ENCODE measurements around the gene PDE6G. TPM values are rescaled to one million over a fixed set of nuclear protein-coding genes. Genes with fewer than 3 reads are reported as not detected.

PDE6G gene
- total RNA-seq (2021; ENCODE audit: unreplicated experiment) = 0.85 TPM
- 0.74 TPM for polyA plus RNA-seq (2012; ENCODE audit: insufficient read length)
- Bru-seq, nascent RNA = percentile 38 among the genes with signal in this experiment
- BruChase-seq, experiment 1, labeled RNA remaining after a 2-hour chase = percentile 44 among the genes with signal in this experiment
- BruChase-seq, experiment 2, labeled RNA remaining after a 6-hour chase = percentile 46 among the genes with signal in this experiment
- long read RNA-seq = 0 reads

DNA sequence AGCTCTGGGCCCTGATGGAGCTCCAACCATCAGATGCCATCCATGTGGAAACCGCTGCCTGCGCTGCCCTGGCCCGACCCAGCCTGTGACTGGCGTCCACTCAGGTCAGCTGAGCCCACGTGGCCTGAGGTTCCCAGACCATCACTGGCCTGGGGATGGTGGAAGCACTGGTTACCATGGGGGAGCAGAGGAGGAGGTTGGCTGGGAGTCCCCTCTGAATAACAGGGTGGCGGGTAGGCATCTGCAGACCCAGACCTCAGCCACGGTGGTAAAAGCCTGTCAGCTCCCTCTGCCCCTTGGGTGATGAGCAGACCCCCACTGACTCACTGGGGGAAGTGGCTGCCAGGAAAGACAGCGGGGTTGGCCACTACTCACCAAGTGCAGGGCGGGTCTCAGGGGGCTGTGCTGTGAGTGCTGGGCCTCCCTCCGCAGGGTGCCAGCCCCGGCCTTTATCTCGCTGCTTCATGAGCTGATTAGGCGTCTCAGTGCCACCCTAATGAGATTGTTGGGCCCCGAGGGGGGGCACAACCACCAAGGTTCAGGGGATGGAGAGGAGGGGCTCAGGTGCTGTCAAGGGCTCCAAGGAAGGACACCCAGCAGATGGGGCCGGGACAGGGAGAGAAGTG, at the start of gene PDE6G:
PDE6G (minus strand) TSS at position 425 of the 626 bp plus-strand sequence. CDS start 3,237 bp downstream, outside the sequence.
- Histone ChIP-seq H3K4me1 (ENCODE audit: control insufficient read depth, insufficient read depth, low read length) (peaks cover 9% of the 10 kb centered on the region), H3K27ac (ENCODE audit: low read length) (0 out of 2 replicates have a peak within 1 kb of the TSS, but pooled peaks have one; percentile 9), H3K9me3 (ENCODE audit: control insufficient read depth, insufficient read depth, low read depth, low read length) (no peaks in the 10 kb centered on the region), H3K27me3 (ENCODE audit: control insufficient read depth, insufficient read depth, low read length) (no peaks in the 10 kb centered on the region), H3K4me3 (ENCODE audit: low read depth in 2 of 2, low read length in 2 of 2) (no peak within 1 kb of the TSS), H3K36me3 (ENCODE audit: control insufficient read depth, insufficient read depth, low read length) (no peaks in the 10 kb centered on the region)
- TF ChIP-seq POLR2AphosphoS5 (IDR thresholded peaks at IDR 0.05; ENCODE audit: low read depth, low read length) = no peak
- no peak for TF ChIP-seq TCF7L2 (IDR thresholded peaks at IDR 0.05; ENCODE audit: low read depth, low read length)
- ChIA-PET CTCF (no interaction called here), POLR2A (no interaction called here)
- no peak for ATAC-seq
- no TSS peak for BruUV-seq (replicated peaks)
- intact Hi-C loops (cut with micrococcal nuclease; ENCODE audit: unreplicated experiment) = no loop called here
- DNase-seq (ENCODE audit: low read depth, low spot score) = no peak
- in situ Hi-C loops (cut with HindIII; ENCODE audit: low pct_unique_long_range_greater_than_20kb, low sequenced_read_pairs) = no loop called here

DNA sequence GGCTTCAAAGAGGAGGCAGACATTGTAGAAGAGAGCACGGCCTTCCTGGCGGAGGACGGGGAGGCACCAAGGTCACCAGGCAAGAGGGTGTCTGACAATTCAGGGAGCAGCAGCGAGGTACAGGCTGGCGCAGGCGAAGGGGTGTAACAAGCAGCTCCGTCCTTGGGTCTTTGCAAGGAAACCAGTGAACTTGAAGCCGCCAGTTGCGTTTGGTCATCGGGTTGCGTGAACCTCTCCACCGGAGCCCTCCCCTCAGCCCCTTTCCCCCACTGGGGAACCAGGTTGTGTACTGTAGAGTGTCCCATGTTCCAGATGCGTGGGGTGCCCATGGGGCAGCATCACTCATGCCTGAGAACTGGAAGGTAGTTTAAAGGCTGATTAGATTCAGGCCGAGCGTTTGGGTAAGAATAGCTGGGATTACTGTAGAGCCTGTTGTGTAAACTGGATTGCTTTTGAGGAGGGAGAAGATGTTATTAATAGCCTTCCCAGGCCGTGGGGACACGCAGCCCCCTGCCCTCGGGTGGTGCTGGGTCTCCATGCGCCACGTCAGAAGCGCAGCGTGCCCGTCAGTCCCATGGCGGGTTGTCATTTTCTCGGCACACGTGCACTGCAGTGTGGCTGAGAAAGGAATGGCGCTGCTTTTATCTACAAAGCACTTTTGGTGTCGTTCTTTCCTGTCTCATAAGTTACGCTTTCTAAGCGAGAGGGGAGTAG, 49.3 kb upstream of the PDE6G start:
- intact Hi-C loops (cut with micrococcal nuclease; ENCODE audit: unreplicated experiment) (no loop called here), in situ Hi-C loops (cut with HindIII; ENCODE audit: low pct_unique_long_range_greater_than_20kb, low sequenced_read_pairs) (no loop called here)
- ChIA-PET POLR2A (interaction anchor here (0.7 kb wide), 1 partner anchor 113 kb away, joined by 3 read pairs; no protein-coding TSS in a partner anchor), CTCF (no interaction called here)
- TSS peak; percentile 67 for BruUV-seq (replicated peaks)
- H3K36me3 ChIP-seq (ENCODE audit: control insufficient read depth, insufficient read depth, low read length) = peaks cover 20% of the 10 kb centered on the region; the same call in 1 of the 2 replicates
- TF ChIP-seq POLR2AphosphoS5 (IDR thresholded peaks at IDR 0.05; ENCODE audit: low read depth, low read length) = no peak
- no peak for TF ChIP-seq SIN3A (IDR thresholded peaks at IDR 0.05; ENCODE audit: borderline replicate concordance, insufficient read depth, low read depth, low read length)
- H3K4me1 ChIP-seq (ENCODE audit: control insufficient read depth, insufficient read depth, low read length) = peaks cover 29% of the 10 kb centered on the region
- no peak overlapping the region for H3K27ac ChIP-seq (ENCODE audit: low read length)
- DNase-seq (ENCODE audit: low read depth, low spot score) = no peak
- H3K9me3 ChIP-seq (ENCODE audit: control insufficient read depth, insufficient read depth, low read depth, low read length) = no peaks in the 10 kb centered on the region
- H3K27me3 ChIP-seq (ENCODE audit: control insufficient read depth, insufficient read depth, low read length) = no peaks in the 10 kb centered on the region
- ATAC-seq = no peak
- no peak overlapping the region for H3K4me3 ChIP-seq (ENCODE audit: low read depth in 2 of 2, low read length in 2 of 2)

DNA sequence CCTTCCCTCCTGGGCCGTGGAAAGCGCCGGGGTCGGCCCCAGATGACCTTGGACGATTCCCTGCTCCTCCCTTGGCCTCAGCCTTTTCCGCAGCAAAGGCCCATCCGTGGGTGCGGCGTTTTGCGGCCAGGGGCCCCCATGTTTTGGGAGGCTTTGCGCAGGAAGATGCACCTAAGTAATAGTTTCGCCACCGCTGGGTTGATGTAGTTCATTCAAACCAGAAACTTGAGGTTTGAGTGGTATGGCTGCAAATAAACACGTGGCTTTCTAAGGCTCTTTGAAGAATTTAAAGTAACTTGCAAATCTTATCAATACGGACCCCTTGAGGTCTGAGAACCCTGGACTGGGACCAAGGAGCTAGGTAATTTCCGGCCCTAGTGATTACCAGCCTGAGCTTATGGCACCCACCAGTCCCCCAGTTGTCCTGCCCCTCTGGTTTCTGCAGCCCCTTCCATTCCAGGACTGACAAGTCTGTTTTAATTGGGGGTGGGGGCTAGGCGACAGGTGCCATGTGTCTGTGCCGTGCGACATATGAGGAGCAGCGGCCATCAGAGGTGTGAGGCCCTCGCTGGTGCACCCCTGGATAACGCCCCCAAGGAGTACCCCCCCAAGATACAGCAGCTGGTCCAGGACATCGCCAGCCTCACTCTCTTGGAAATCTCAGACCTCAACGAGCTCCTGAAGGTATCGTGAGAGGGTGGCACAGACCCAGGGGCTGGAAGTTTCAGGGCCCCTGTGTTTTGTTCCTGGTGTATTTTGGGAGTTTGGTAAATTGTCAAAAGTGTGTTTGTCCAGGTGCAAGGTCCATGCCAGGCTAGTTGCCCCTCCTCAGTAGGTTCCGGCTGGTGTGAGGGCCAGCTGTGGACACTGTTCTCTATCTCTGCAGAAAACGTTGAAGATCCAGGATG, 47.7 kb upstream of the PDE6G start:
- Histone ChIP-seq H3K4me3 (ENCODE audit: low read depth in 2 of 2, low read length in 2 of 2) (peak overlapping the region; percentile 96 to 98), H3K4me1 (ENCODE audit: control insufficient read depth, insufficient read depth, low read length) (peaks cover 20% of the 10 kb centered on the region), H3K9me3 (ENCODE audit: control insufficient read depth, insufficient read depth, low read depth, low read length) (no peaks in the 10 kb centered on the region), H3K27me3 (ENCODE audit: control insufficient read depth, insufficient read depth, low read length) (no peaks in the 10 kb centered on the region), H3K27ac (ENCODE audit: low read length) (peak overlapping the region; percentile 96), H3K36me3 (ENCODE audit: control insufficient read depth, insufficient read depth, low read length) (peaks cover 20% of the 10 kb centered on the region; the same call in 1 of the 2 replicates)
- no TSS peak for BruUV-seq (replicated peaks)
- TF ChIP-seq, protein P1, sequence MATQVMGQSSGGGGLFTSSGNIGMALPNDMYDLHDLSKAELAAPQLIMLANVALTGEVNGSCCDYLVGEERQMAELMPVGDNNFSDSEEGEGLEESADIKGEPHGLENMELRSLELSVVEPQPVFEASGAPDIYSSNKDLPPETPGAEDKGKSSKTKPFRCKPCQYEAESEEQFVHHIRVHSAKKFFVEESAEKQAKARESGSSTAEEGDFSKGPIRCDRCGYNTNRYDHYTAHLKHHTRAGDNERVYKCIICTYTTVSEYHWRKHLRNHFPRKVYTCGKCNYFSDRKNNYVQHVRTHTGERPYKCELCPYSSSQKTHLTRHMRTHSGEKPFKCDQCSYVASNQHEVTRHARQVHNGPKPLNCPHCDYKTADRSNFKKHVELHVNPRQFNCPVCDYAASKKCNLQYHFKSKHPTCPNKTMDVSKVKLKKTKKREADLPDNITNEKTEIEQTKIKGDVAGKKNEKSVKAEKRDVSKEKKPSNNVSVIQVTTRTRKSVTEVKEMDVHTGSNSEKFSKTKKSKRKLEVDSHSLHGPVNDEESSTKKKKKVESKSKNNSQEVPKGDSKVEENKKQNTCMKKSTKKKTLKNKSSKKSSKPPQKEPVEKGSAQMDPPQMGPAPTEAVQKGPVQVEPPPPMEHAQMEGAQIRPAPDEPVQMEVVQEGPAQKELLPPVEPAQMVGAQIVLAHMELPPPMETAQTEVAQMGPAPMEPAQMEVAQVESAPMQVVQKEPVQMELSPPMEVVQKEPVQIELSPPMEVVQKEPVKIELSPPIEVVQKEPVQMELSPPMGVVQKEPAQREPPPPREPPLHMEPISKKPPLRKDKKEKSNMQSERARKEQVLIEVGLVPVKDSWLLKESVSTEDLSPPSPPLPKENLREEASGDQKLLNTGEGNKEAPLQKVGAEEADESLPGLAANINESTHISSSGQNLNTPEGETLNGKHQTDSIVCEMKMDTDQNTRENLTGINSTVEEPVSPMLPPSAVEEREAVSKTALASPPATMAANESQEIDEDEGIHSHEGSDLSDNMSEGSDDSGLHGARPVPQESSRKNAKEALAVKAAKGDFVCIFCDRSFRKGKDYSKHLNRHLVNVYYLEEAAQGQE (IDR thresholded peaks at IDR 0.05; ENCODE audit: insufficient read depth in 1 of 2, low read depth in 2 of 2, low read length in 1 of 2) = no peak
- TF ChIP-seq, protein P2, sequence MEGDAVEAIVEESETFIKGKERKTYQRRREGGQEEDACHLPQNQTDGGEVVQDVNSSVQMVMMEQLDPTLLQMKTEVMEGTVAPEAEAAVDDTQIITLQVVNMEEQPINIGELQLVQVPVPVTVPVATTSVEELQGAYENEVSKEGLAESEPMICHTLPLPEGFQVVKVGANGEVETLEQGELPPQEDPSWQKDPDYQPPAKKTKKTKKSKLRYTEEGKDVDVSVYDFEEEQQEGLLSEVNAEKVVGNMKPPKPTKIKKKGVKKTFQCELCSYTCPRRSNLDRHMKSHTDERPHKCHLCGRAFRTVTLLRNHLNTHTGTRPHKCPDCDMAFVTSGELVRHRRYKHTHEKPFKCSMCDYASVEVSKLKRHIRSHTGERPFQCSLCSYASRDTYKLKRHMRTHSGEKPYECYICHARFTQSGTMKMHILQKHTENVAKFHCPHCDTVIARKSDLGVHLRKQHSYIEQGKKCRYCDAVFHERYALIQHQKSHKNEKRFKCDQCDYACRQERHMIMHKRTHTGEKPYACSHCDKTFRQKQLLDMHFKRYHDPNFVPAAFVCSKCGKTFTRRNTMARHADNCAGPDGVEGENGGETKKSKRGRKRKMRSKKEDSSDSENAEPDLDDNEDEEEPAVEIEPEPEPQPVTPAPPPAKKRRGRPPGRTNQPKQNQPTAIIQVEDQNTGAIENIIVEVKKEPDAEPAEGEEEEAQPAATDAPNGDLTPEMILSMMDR (IDR thresholded peaks at IDR 0.05) = no peak
- no peak for TF ChIP-seq SIN3A (IDR thresholded peaks at IDR 0.05; ENCODE audit: borderline replicate concordance, insufficient read depth, low read depth, low read length)
- no peak for TF ChIP-seq POLR2AphosphoS5 (IDR thresholded peaks at IDR 0.05; ENCODE audit: low read depth, low read length)
- no peak for TF ChIP-seq TCF7L2 (IDR thresholded peaks at IDR 0.05; ENCODE audit: low read depth, low read length)
- intact Hi-C loops (cut with micrococcal nuclease; ENCODE audit: unreplicated experiment) (no loop called here), in situ Hi-C loops (cut with HindIII; ENCODE audit: low pct_unique_long_range_greater_than_20kb, low sequenced_read_pairs) (no loop called here)
- DNase-seq (ENCODE audit: low read depth, low spot score) = no peak
- ATAC-seq = no peak
- CTCF ChIA-PET = interaction anchor here (0.6 kb wide), 1 partner anchor 566 kb away, joined by 4 read pairs; no protein-coding TSS in a partner anchor
- POLR2A ChIA-PET = interaction anchor here (0.6 to 0.7 kb wide), 4 partner anchors 8 to 232 kb away, joined by 3 to 4 read pairs (median 4); partner anchors contain the start of genes P4HB and SLC25A10
